ENCODE results near the gene LRRN3. TPM values are rescaled to one million over a fixed set of nuclear protein-coding genes. Genes with fewer than 3 reads are reported as not detected.

LRRN3 gene
- total and polyA plus RNA-seq, 4 donors = 0.51 to 5.1 (median 0.62) TPM; not detected in 1

GRCh38 chr7:111132833-111133232 is 41.9 kb downstream of the LRRN3 start:
- ATAC-seq (ENCODE audit: low FRiP score) = no peak
- Histone ChIP-seq H3K4me1 (ENCODE audit: control insufficient read depth in 1 of 2, insufficient read depth in 2 of 2, low read length in 2 of 2) (peaks cover 0 to 2% of the 10 kb centered on the region in 2 donors), H3K27me3 (ENCODE audit: control insufficient read depth in 1 of 2, insufficient read depth in 2 of 2, low read length in 1 of 2) (no peaks in the 10 kb centered on the region), H3K36me3 (ENCODE audit: control insufficient read depth in 1 of 2, insufficient read depth in 2 of 2, low read length in 1 of 2) (no peaks in the 10 kb centered on the region), H3K4me3 (ENCODE audit: low read length in 2 of 2) (no peak overlapping the region), H3K9me3 (ENCODE audit: control insufficient read depth, low read length) (no peaks in the 10 kb centered on the region), H3K27ac (ENCODE audit: low read depth in 1 of 2, low read length in 2 of 2) (no peak overlapping the region)
- no peak for DNase-seq
- intact Hi-C loops (cut with DNase I) = no loop called here
- WGBS, 2 donors = 40 to 56% methylated on average over 1 of the region's 1 CpG

GRCh38 chr7:111137296-111138192 is 46.6 kb downstream of the LRRN3 start:
- Histone ChIP-seq H3K9me3 (ENCODE audit: control insufficient read depth, low read length) (no peaks in the 10 kb centered on the region), H3K27me3 (ENCODE audit: control insufficient read depth in 1 of 2, insufficient read depth in 2 of 2, low read length in 1 of 2) (no peaks in the 10 kb centered on the region), H3K4me1 (ENCODE audit: control insufficient read depth in 1 of 2, insufficient read depth in 2 of 2, low read length in 2 of 2) (peaks cover 0 to 2% of the 10 kb centered on the region in 2 donors), H3K27ac (ENCODE audit: low read depth in 1 of 2, low read length in 2 of 2) (peak overlapping the region; percentile 10 to 75), H3K36me3 (ENCODE audit: control insufficient read depth in 1 of 2, insufficient read depth in 2 of 2, low read length in 1 of 2) (no peaks in the 10 kb centered on the region), H3K4me3 (ENCODE audit: low read length in 2 of 2) (no peak overlapping the region)
- ATAC-seq (ENCODE audit: low FRiP score) = no peak
- intact Hi-C loops (cut with DNase I) = no loop called here
- 38 to 40% methylated on average over 4 of the region's 4 CpGs for WGBS, 2 donors
- DNase-seq = peak; percentile 21 to 43

- intact Hi-C loops (cut with DNase I) = no loop called here
- WGBS, 2 donors = 0 to 3% methylated on average over 2 of the region's 2 CpGs
- Histone ChIP-seq H3K9me3 (ENCODE audit: control insufficient read depth, low read length) (no peaks in the 10 kb centered on the region), H3K27me3 (ENCODE audit: control insufficient read depth in 1 of 2, insufficient read depth in 2 of 2, low read length in 1 of 2) (no peaks in the 10 kb centered on the region), H3K36me3 (ENCODE audit: control insufficient read depth in 1 of 2, insufficient read depth in 2 of 2, low read length in 1 of 2) (no peaks in the 10 kb centered on the region), H3K27ac (ENCODE audit: low read depth in 1 of 2, low read length in 2 of 2) (peak overlapping the region in 1 of 2 donors; percentile 75), H3K4me3 (ENCODE audit: low read length in 2 of 2) (peak overlapping the region in 1 of 2 donors; percentile 10), H3K4me1 (ENCODE audit: control insufficient read depth in 1 of 2, insufficient read depth in 2 of 2, low read length in 2 of 2) (no peaks in the 10 kb centered on the region)
- peak; percentile 87 to 88 for DNase-seq
- peak; percentile 65 for ATAC-seq (ENCODE audit: low FRiP score)
These were observed 47.3 kb downstream of the LRRN3 start for GRCh38 chr7:111138193-111138569.

- Histone ChIP-seq H3K4me3 (ENCODE audit: low read length in 2 of 2) (no peak overlapping the region), H3K27me3 (ENCODE audit: control insufficient read depth in 1 of 2, insufficient read depth in 2 of 2, low read length in 1 of 2) (no peaks in the 10 kb centered on the region), H3K4me1 (ENCODE audit: control insufficient read depth in 1 of 2, insufficient read depth in 2 of 2, low read length in 2 of 2) (no peaks in the 10 kb centered on the region), H3K27ac (ENCODE audit: low read depth in 1 of 2, low read length in 2 of 2) (no peak overlapping the region), H3K9me3 (ENCODE audit: control insufficient read depth, low read length) (no peaks in the 10 kb centered on the region), H3K36me3 (ENCODE audit: control insufficient read depth in 1 of 2, insufficient read depth in 2 of 2, low read length in 1 of 2) (no peaks in the 10 kb centered on the region)
- ATAC-seq (ENCODE audit: low FRiP score) (peak; percentile 19), DNase-seq (no peak)
- intact Hi-C loops (cut with DNase I) = no loop called here
These were observed 47.7 kb downstream of the LRRN3 start for GRCh38 chr7:111138586-111138985.

- 65 to 69% methylated on average over 2 of the region's 2 CpGs for WGBS, 2 donors
- H3K36me3 ChIP-seq (ENCODE audit: control insufficient read depth in 1 of 2, insufficient read depth in 2 of 2, low read length in 1 of 2) = no peaks in the 10 kb centered on the region
- ATAC-seq (ENCODE audit: low FRiP score) = no peak
- intact Hi-C loops (cut with DNase I) = no loop called here
- no peaks in the 10 kb centered on the region for H3K4me1 ChIP-seq (ENCODE audit: control insufficient read depth in 1 of 2, insufficient read depth in 2 of 2, low read length in 2 of 2)
- DNase-seq = no peak
- peak overlapping the region in 1 of 2 donors; percentile 51 for H3K27ac ChIP-seq (ENCODE audit: low read depth in 1 of 2, low read length in 2 of 2)
- H3K4me3 ChIP-seq (ENCODE audit: low read length in 2 of 2) = no peak overlapping the region
- H3K27me3 ChIP-seq (ENCODE audit: control insufficient read depth in 1 of 2, insufficient read depth in 2 of 2, low read length in 1 of 2) = no peaks in the 10 kb centered on the region
- H3K9me3 ChIP-seq (ENCODE audit: control insufficient read depth, low read length) = no peaks in the 10 kb centered on the region
These were observed 49.4 kb downstream of the LRRN3 start for GRCh38 chr7:111140091-111140865.

GRCh38 chr7:111145472-111145871 is 54.5 kb downstream of the LRRN3 start:
- no peak for DNase-seq
- 72 to 98% methylated on average over 2 of the region's 2 CpGs for WGBS, 2 donors
- H3K27me3 ChIP-seq (ENCODE audit: control insufficient read depth in 1 of 2, insufficient read depth in 2 of 2, low read length in 1 of 2) = no peaks in the 10 kb centered on the region
- intact Hi-C loops (cut with DNase I) = no loop called here
- no peaks in the 10 kb centered on the region for H3K9me3 ChIP-seq (ENCODE audit: control insufficient read depth, low read length)
- H3K4me1 ChIP-seq (ENCODE audit: control insufficient read depth in 1 of 2, insufficient read depth in 2 of 2, low read length in 2 of 2) = no peaks in the 10 kb centered on the region
- H3K4me3 ChIP-seq (ENCODE audit: low read length in 2 of 2) = no peak overlapping the region
- H3K27ac ChIP-seq (ENCODE audit: low read depth in 1 of 2, low read length in 2 of 2) = no peak overlapping the region
- no peaks in the 10 kb centered on the region for H3K36me3 ChIP-seq (ENCODE audit: control insufficient read depth in 1 of 2, insufficient read depth in 2 of 2, low read length in 1 of 2)
- no peak for ATAC-seq (ENCODE audit: low FRiP score)

- DNase-seq (no peak), ATAC-seq (ENCODE audit: low FRiP score) (no peak)
- H3K9me3 ChIP-seq (ENCODE audit: control insufficient read depth, low read length) = no peaks in the 10 kb centered on the region
- no peak overlapping the region for H3K27ac ChIP-seq (ENCODE audit: low read depth in 1 of 2, low read length in 2 of 2)
- H3K36me3 ChIP-seq (ENCODE audit: control insufficient read depth in 1 of 2, insufficient read depth in 2 of 2, low read length in 1 of 2) = no peaks in the 10 kb centered on the region
- H3K4me3 ChIP-seq (ENCODE audit: low read length in 2 of 2) = no peak overlapping the region
- H3K27me3 ChIP-seq (ENCODE audit: control insufficient read depth in 1 of 2, insufficient read depth in 2 of 2, low read length in 1 of 2) = no peaks in the 10 kb centered on the region
- no peaks in the 10 kb centered on the region for H3K4me1 ChIP-seq (ENCODE audit: control insufficient read depth in 1 of 2, insufficient read depth in 2 of 2, low read length in 2 of 2)
- intact Hi-C loops (cut with DNase I) = no loop called here
These were observed 55.2 kb downstream of the LRRN3 start for GRCh38 chr7:111146136-111146535.

- no peak overlapping the region for H3K4me3 ChIP-seq (ENCODE audit: low read length in 2 of 2)
- no peak overlapping the region for H3K27ac ChIP-seq (ENCODE audit: low read depth in 1 of 2, low read length in 2 of 2)
- ATAC-seq (ENCODE audit: low FRiP score) = no peak
- no peaks in the 10 kb centered on the region for H3K27me3 ChIP-seq (ENCODE audit: control insufficient read depth in 1 of 2, insufficient read depth in 2 of 2, low read length in 1 of 2)
- no peaks in the 10 kb centered on the region for H3K9me3 ChIP-seq (ENCODE audit: control insufficient read depth, low read length)
- no peaks in the 10 kb centered on the region for H3K4me1 ChIP-seq (ENCODE audit: control insufficient read depth in 1 of 2, insufficient read depth in 2 of 2, low read length in 2 of 2)
- no peak for DNase-seq
- WGBS, 2 donors = 94% methylated on average over 6 of the region's 6 CpGs
- intact Hi-C loops (cut with DNase I) = no loop called here
- no peaks in the 10 kb centered on the region for H3K36me3 ChIP-seq (ENCODE audit: control insufficient read depth in 1 of 2, insufficient read depth in 2 of 2, low read length in 1 of 2)
These were observed 57.0 kb downstream of the LRRN3 start for GRCh38 chr7:111147708-111148533.
